ENCODE results near the gene CDK14.

GRCh38 chr7:90752051-90752450 lies 155.9 kb downstream of the CDK14 start:
- TF ChIP-seq EZH2 (IDR thresholded peaks at IDR 0.05; ENCODE audit: low read depth) (no peak), CTCF (conservative IDR thresholded peaks at IDR 0.05) (no peak)
